WTC11 (cell line): ENCODE measurements around the gene ZC2HC1C. TPM values are rescaled to one million over a fixed set of nuclear protein-coding genes. Genes with fewer than 3 reads are reported as not detected.

ENCODE experiments used
- ATAC-seq: fragments of 200-7000 bp; cut with Tn5 transposase; 2 replicates; pipeline ENCODE4 v1.10.0; 2021; ENCODE audit warnings: mild to moderate bottlenecking, moderate library complexity
- CTCF ChIA-PET: fragments of 300-600 bp; sonication (Branson Sonifier 250); formaldehyde crosslinking; loops from one replicate; lab custom pipeline; 2021; ENCODE audit warnings: antibody characterized with exemption; lab: Charles Lee
- POLR2A ChIA-PET: fragments of 350-600 bp; sonication (Branson Sonifier 250); formaldehyde crosslinking; loops from one replicate; lab custom pipeline; 2021; ENCODE audit warnings: antibody characterized with exemption; lab: Charles Lee
- DNase-seq: peaks from one replicate; pipeline ENCODE4 v3.0.0; 2021; ENCODE audit warnings: low spot score
- H3K27ac Mint-ChIP-seq: 2 replicates; pipeline ENCODE4 v1.8.0; 2021; ENCODE audit warnings: mixed read lengths
- H3K27me3 Mint-ChIP-seq: 2 replicates; pipeline ENCODE4 v1.8.0; 2021; ENCODE audit warnings: low read depth, mild to moderate bottlenecking, moderate library complexity, mixed read lengths
- H3K36me3 Mint-ChIP-seq: 2 replicates; pipeline ENCODE4 v1.8.0; 2021; ENCODE audit warnings: mixed read lengths
- H3K4me1 Mint-ChIP-seq: 2 replicates; pipeline ENCODE4 v1.8.0; 2022; ENCODE audit warnings: mixed read lengths
- H3K4me3 Mint-ChIP-seq: 2 replicates; pipeline ENCODE4 v1.8.0; 2021; ENCODE audit warnings: mild to moderate bottlenecking, moderate library complexity, mixed read lengths
- H3K9me3 Mint-ChIP-seq: 2 replicates; pipeline ENCODE4 v1.8.0; 2021; ENCODE audit warnings: mixed read lengths
- ATF1 ChIP-seq: sonication (generic); formaldehyde crosslinking; IDR thresholded peaks from 2 replicates; pipeline ENCODE4 v1.8.1; 2023; ENCODE audit warnings: mild to moderate bottlenecking, moderate library complexity, missing genetic modification reagents
- ATF2 ChIP-seq: sonication (generic); formaldehyde crosslinking; IDR thresholded peaks from 2 replicates; pipeline ENCODE4 v1.8.1; 2022; ENCODE audit warnings: low read depth, missing genetic modification reagents, borderline replicate concordance
- ATF6 ChIP-seq: sonication (generic); formaldehyde crosslinking; IDR thresholded peaks from 2 replicates; pipeline ENCODE4 v1.8.1; 2023; ENCODE audit warnings: mild to moderate bottlenecking, missing genetic modification reagents
- CTCF ChIP-seq: fragments of 200-600 bp; IDR thresholded peaks from 2 replicates; pipeline ENCODE4 v1.8.0; 2022; ENCODE audit warnings: antibody characterized with exemption
- E2F5 ChIP-seq: sonication (generic); formaldehyde crosslinking; IDR thresholded peaks from 2 replicates; pipeline ENCODE4 v1.8.1; 2022; ENCODE audit warnings: mild to moderate bottlenecking, moderate library complexity, missing genetic modification reagents
- NR3C1 ChIP-seq: sonication (generic); formaldehyde crosslinking; conservative IDR thresholded peaks from 2 replicates; pipeline ENCODE4 v1.8.1; 2023; ENCODE audit warnings: low read depth, mild to moderate bottlenecking, missing genetic modification reagents
- RORB ChIP-seq: fragments of 250-450 bp; sonication (Bioruptor Pico); IDR thresholded peaks from 2 replicates; pipeline ENCODE4 v1.9.0; 2021; ENCODE audit warnings: mild to moderate bottlenecking
- SP1 ChIP-seq: sonication (generic); formaldehyde crosslinking; conservative IDR thresholded peaks from 2 replicates; pipeline ENCODE4 v1.8.1; 2022; ENCODE audit warnings: missing genetic modification reagents
- TP53 ChIP-seq: sonication (generic); formaldehyde crosslinking; IDR thresholded peaks from 2 replicates; pipeline ENCODE4 v1.8.1; 2023; ENCODE audit warnings: mild to moderate bottlenecking, missing genetic modification reagents
- USF1 ChIP-seq: sonication (generic); formaldehyde crosslinking; IDR thresholded peaks from 2 replicates; pipeline ENCODE4 v1.8.0; 2022; ENCODE audit warnings: mild to moderate bottlenecking, missing genetic modification reagents
- ZBTB21 ChIP-seq: sonication (generic); formaldehyde crosslinking; IDR thresholded peaks from 2 replicates; pipeline ENCODE4 v1.8.1; 2023; ENCODE audit warnings: mild to moderate bottlenecking, missing genetic modification reagents, borderline replicate concordance
- ZNF263 ChIP-seq: sonication (generic); formaldehyde crosslinking; IDR thresholded peaks from 2 replicates; pipeline ENCODE4 v1.8.1; 2022; ENCODE audit warnings: low read depth, mild to moderate bottlenecking, moderate library complexity, missing genetic modification reagents
- ZNF396 ChIP-seq: fragments of 250-450 bp; sonication (Bioruptor Pico); IDR thresholded peaks from 2 replicates; pipeline ENCODE4 v1.8.0; 2021; ENCODE audit warnings: mild to moderate bottlenecking, moderate library complexity, borderline replicate concordance
- total RNA-seq: library from RNA; stranded (reverse); gene quantifications from 3 replicates; pipeline ENCODE4 v1.2.3, GENCODE V29; 2021
- TF ChIP-seq, protein P1 (sequence below): fragments of 250-450 bp; sonication (Bioruptor Pico); IDR thresholded peaks from 2 replicates; pipeline ENCODE4 v1.9.0; 2021; ENCODE audit warnings: moderate library complexity, mild to moderate bottlenecking, inconsistent platforms, borderline replicate concordance
- TF ChIP-seq, protein P2 (sequence below): sonication (generic); formaldehyde crosslinking; conservative IDR thresholded peaks from 2 replicates; pipeline ENCODE4 v1.8.1; 2022; ENCODE audit warnings: mild to moderate bottlenecking, missing genetic modification reagents
- TF ChIP-seq, protein P3 (sequence below): sonication (generic); formaldehyde crosslinking; IDR thresholded peaks from 2 replicates; pipeline ENCODE4 v1.8.0; 2022; ENCODE audit warnings: mild to moderate bottlenecking, missing genetic modification reagents

ZC2HC1C gene
- total RNA-seq, 1 experiment from 2014 or later = 1.6 TPM

- TF ChIP-seq, protein P1, sequence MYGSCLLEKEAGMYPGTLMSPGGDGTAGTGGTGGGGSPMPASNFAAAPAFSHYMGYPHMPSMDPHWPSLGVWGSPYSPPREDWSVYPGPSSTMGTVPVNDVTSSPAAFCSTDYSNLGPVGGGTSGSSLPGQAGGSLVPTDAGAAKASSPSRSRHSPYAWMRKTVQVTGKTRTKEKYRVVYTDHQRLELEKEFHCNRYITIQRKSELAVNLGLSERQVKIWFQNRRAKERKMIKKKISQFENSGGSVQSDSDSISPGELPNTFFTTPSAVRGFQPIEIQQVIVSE (CRISPR knock-in tag) = no peak
- TF ChIP-seq ZBTB21 (CRISPR knock-in tag) (no peak), ATF1 (CRISPR knock-in tag) (no peak), TP53 (CRISPR knock-in tag) (no peak), E2F5 (CRISPR knock-in tag) (no peak), USF1 (CRISPR knock-in tag) (no peak), SP1 (CRISPR knock-in tag) (no peak)
- TF ChIP-seq, protein P2, sequence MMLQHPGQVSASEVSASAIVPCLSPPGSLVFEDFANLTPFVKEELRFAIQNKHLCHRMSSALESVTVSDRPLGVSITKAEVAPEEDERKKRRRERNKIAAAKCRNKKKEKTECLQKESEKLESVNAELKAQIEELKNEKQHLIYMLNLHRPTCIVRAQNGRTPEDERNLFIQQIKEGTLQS (CRISPR knock-in tag) = no peak
These were observed 27.8 kb upstream of the ZC2HC1C start (continued) for GRCh38 chr14:75041613-75042012.

DNA sequence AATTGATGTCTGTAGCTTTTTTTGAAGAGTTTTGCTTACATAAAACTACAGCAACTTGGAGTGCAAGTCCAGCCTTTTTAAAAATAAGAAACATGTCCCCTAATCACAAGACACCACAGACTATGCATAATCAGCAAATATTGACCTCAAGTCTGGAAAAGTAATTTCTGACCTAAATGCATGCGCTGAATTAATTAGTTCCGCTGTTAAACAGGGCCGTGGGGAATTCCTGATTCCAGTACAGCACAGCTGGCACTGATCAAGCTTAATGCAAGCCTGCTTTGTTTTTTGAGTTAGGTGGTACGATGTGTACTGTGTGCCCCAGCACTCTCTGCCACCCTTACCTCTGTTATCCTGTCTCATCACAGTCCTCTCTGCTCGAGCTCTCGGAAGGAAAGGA, 27.4 kb upstream of the ZC2HC1C start:
- CTCF ChIA-PET = interaction anchor here (1.3 kb wide), 1 partner anchor 181 kb away, joined by 3 read pairs; no protein-coding TSS in a partner anchor
- no peak for ATAC-seq
- DNase-seq = no peak

GRCh38 chr14:75044322-75044721, 25.1 kb upstream of the ZC2HC1C start:
- Mint-ChIP-seq H3K4me1 (no peaks in the 10 kb centered on the region; the same call in 1 of the 2 replicates), H3K27me3 (no peaks in the 10 kb centered on the region), H3K36me3 (peaks cover 18% of the 10 kb centered on the region), H3K9me3 (no peaks in the 10 kb centered on the region), H3K4me3 (no peak overlapping the region), H3K27ac (0 out of 2 replicates have a peak overlapping the region, but pooled peaks have one; percentile 54)
- CTCF ChIA-PET = interaction anchor here (0.7 kb wide), 1 partner anchor 183 kb away, joined by 3 read pairs; no protein-coding TSS in a partner anchor
- ATAC-seq (no peak), DNase-seq (no peak)
- POLR2A ChIA-PET = no interaction called here
- TF ChIP-seq ZNF396 (CRISPR knock-in tag) (no peak), ATF6 (no peak), ATF2 (CRISPR knock-in tag) (no peak), ZNF263 (no peak), ATF1 (CRISPR knock-in tag) (no peak)
- TF ChIP-seq, protein P2 (CRISPR knock-in tag) = no peak
- TF ChIP-seq, protein P3, sequence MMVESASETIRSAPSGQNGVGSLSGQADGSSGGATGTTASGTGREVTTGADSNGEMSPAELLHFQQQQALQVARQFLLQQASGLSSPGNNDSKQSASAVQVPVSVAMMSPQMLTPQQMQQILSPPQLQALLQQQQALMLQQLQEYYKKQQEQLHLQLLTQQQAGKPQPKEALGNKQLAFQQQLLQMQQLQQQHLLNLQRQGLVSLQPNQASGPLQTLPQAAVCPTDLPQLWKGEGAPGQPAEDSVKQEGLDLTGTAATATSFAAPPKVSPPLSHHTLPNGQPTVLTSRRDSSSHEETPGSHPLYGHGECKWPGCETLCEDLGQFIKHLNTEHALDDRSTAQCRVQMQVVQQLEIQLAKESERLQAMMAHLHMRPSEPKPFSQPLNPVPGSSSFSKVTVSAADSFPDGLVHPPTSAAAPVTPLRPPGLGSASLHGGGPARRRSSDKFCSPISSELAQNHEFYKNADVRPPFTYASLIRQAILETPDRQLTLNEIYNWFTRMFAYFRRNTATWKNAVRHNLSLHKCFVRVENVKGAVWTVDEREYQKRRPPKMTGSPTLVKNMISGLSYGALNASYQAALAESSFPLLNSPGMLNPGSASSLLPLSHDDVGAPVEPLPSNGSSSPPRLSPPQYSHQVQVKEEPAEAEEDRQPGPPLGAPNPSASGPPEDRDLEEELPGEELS (CRISPR knock-in tag) = no peak

More for the DNA sequence above, 27.4 kb upstream of the ZC2HC1C start:
- H3K27ac Mint-ChIP-seq = no peak overlapping the region
- no peaks in the 10 kb centered on the region; the same call in 1 of the 2 replicates for H3K4me1 Mint-ChIP-seq
- peaks cover 18% of the 10 kb centered on the region for H3K36me3 Mint-ChIP-seq
- H3K27me3 Mint-ChIP-seq = no peaks in the 10 kb centered on the region
- no peaks in the 10 kb centered on the region for H3K9me3 Mint-ChIP-seq
- no peak for TF ChIP-seq RORB (CRISPR knock-in tag)
- TF ChIP-seq NR3C1 (CRISPR knock-in tag) = no peak
- no peak for TF ChIP-seq CTCF
- H3K4me3 Mint-ChIP-seq = no peak overlapping the region
- POLR2A ChIA-PET = no interaction called here
